Glutamatergic neuron (in vitro differentiated cells): ENCODE data around the gene ZNF544. TPM values are rescaled to one million over a fixed set of nuclear protein-coding genes. Genes with fewer than 3 reads are reported as not detected.
"Not testable (repeated sequence)": the region's sequence is repeated elsewhere in the genome, so short reads cannot be mapped to it uniquely, and the experiment has no call there.

Source experiments
- DNase-seq: peaks from one replicate; pipeline ENCODE4 v3.0.0; 2022
- H3K27ac Mint-ChIP-seq: one replicate; pipeline ENCODE4 v1.8.0; 2020; ENCODE audit warnings: mild to moderate bottlenecking, mixed read lengths, inconsistent platforms; ENCODE audit not compliant: unreplicated experiment
- H3K27me3 Mint-ChIP-seq: one replicate; pipeline ENCODE4 v1.8.0; 2020; ENCODE audit warnings: mild to moderate bottlenecking, moderate library complexity, mixed read lengths, inconsistent platforms; ENCODE audit not compliant: unreplicated experiment
- H3K36me3 Mint-ChIP-seq: one replicate; pipeline ENCODE4 v1.8.0; 2020; ENCODE audit warnings: mild to moderate bottlenecking, mixed read lengths, inconsistent platforms; ENCODE audit not compliant: unreplicated experiment
- H3K4me1 Mint-ChIP-seq: one replicate; pipeline ENCODE4 v1.8.0; 2020; ENCODE audit warnings: mild to moderate bottlenecking, low read depth, mixed read lengths, inconsistent platforms; ENCODE audit not compliant: unreplicated experiment
- H3K4me3 Mint-ChIP-seq: one replicate; pipeline ENCODE4 v1.8.0; 2020; ENCODE audit warnings: mild to moderate bottlenecking, mixed read lengths, inconsistent platforms; ENCODE audit not compliant: unreplicated experiment
- H3K9me3 Mint-ChIP-seq: one replicate; pipeline ENCODE4 v1.8.0; 2020; ENCODE audit warnings: mild to moderate bottlenecking, moderate library complexity, mixed read lengths, inconsistent platforms; ENCODE audit not compliant: unreplicated experiment
- total RNA-seq: library from RNA; stranded (reverse); fragmentation: NEBNext Ultra II Directional; extraction: Animal tissue kit (Norgen Biotek cat#: 25700); gene quantifications from one replicate; pipeline ENCODE4 v1.2.1, GENCODE V29; 2021; ENCODE audit not compliant: unreplicated experiment
- TF ChIP-seq, protein P1 (sequence below): fragments of 200-600 bp; sonication (generic); IDR thresholded peaks from one replicate; pipeline ENCODE4 v1.5.0; 2021; ENCODE audit not compliant: partially characterized antibody, unreplicated experiment

ZNF544 gene
- total RNA-seq, 1 donor from 2014 or later, result 46.1 TPM

DNA sequence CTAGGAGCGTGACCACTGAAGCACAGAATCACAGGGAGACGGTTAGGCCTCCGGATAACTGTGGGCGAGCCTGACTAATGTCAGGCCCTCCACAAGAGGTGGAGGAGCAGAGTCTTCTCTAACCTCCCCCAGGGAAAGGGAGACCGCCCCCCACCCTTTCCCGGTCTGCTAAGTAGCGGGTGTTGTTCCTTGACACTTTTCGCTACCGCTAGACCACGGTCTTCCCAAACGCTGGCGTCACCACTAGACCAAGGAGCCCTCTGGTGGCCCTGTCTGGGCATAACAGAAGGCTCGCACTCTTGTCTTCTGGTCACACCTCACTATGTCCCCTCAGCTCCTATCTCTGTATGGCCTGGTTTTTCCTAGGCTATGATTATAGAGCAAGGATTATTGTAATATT lies 82.0 kb downstream of the ZNF544 start:
- H3K9me3 Mint-ChIP-seq, H3K27ac Mint-ChIP-seq, H3K4me3 Mint-ChIP-seq, H3K27me3 Mint-ChIP-seq: not testable (repeated sequence)
- TF ChIP-seq, protein P1, sequence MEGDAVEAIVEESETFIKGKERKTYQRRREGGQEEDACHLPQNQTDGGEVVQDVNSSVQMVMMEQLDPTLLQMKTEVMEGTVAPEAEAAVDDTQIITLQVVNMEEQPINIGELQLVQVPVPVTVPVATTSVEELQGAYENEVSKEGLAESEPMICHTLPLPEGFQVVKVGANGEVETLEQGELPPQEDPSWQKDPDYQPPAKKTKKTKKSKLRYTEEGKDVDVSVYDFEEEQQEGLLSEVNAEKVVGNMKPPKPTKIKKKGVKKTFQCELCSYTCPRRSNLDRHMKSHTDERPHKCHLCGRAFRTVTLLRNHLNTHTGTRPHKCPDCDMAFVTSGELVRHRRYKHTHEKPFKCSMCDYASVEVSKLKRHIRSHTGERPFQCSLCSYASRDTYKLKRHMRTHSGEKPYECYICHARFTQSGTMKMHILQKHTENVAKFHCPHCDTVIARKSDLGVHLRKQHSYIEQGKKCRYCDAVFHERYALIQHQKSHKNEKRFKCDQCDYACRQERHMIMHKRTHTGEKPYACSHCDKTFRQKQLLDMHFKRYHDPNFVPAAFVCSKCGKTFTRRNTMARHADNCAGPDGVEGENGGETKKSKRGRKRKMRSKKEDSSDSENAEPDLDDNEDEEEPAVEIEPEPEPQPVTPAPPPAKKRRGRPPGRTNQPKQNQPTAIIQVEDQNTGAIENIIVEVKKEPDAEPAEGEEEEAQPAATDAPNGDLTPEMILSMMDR, result peak; percentile 61
- peak; percentile 81 for DNase-seq
- H3K4me1 Mint-ChIP-seq, result peaks cover 18% of the 10 kb centered on the region
- peaks cover 35% of the 10 kb centered on the region for H3K36me3 Mint-ChIP-seq

DNA sequence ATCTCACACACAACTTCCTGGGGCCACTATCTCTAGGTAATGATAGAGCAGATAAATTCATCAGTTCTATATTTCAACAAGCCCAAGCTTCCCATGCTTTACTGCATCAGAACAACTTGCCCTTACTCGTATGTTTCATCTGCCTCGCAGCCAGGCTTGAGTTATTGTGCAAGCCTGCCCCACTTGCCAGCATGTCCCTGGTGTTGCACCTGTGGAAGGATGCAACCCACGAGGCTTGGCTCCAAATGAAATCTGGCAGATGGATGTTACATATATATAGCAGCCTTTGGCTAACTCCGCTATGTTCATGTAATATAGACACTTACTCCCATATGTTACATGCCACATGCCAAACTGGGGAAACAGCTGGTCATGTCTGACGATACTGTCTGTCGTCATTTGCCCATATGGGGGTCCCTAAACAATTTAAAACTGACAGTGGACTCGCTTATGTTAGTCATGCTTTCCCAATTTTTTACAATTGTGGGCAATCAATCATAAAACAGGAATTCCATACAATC lies 82.7 kb downstream of the ZNF544 start:
- Mint-ChIP-seq H3K4me1 (peaks cover 11% of the 10 kb centered on the region), H3K36me3 (peaks cover 30% of the 10 kb centered on the region), H3K9me3 (peaks cover 8% of the 10 kb centered on the region), H3K27ac (peak overlapping the region; percentile 25), H3K4me3 (peak overlapping the region; percentile 10), H3K27me3 (peaks cover 3% of the 10 kb centered on the region)
- TF ChIP-seq, protein P1, result no peak
- no peak for DNase-seq

Other genes starting within 250 kb of the ZNF544 start
- 58.2 TPM for gene ZNF606, start 226.1 kb upstream of the ZNF544 start, total RNA-seq
- gene ZSCAN1, start 194.9 kb upstream of the ZNF544 start, total RNA-seq, result 7.7 TPM
- 16.6 TPM for gene ZNF135, start 169.6 kb upstream of the ZNF544 start, total RNA-seq
- 66.7 TPM for gene ZSCAN18, start 130.7 kb upstream of the ZNF544 start, total RNA-seq
- gene ZNF329, start 78.1 kb upstream of the ZNF544 start, total RNA-seq, result 14.1 TPM
- 42.7 TPM for gene ZNF274, start 45.9 kb upstream of the ZNF544 start, total RNA-seq
- gene ZNF8, start 50.0 kb downstream of the ZNF544 start, total RNA-seq, result 24.8 TPM
- 56.2 TPM for gene ERVK3-1, start 76.5 kb downstream of the ZNF544 start, total RNA-seq
- 4.9 TPM for gene ZSCAN22, start 98.1 kb downstream of the ZNF544 start, total RNA-seq
- gene A1BG, start 124.6 kb downstream of the ZNF544 start, total RNA-seq, result 27.3 TPM
- 3.5 TPM for gene ZNF497, start 133.8 kb downstream of the ZNF544 start, total RNA-seq
- 2.0 TPM for gene ZNF837, start 152.1 kb downstream of the ZNF544 start, total RNA-seq
- 571 TPM for gene RPS5, start 158.4 kb downstream of the ZNF544 start, total RNA-seq
- 0.44 TPM for gene RNF225, start 166.7 kb downstream of the ZNF544 start, total RNA-seq
- 5.8 TPM for gene ZNF584, start 179.7 kb downstream of the ZNF544 start, total RNA-seq
- gene ZNF132, start 211.2 kb downstream of the ZNF544 start, total RNA-seq, result 4.9 TPM
- gene ZNF324B, start 222.7 kb downstream of the ZNF544 start, total RNA-seq, result 9.9 TPM
- 15.8 TPM for gene ZNF324, start 238.2 kb downstream of the ZNF544 start, total RNA-seq
- gene ZNF446, start 247.4 kb downstream of the ZNF544 start, total RNA-seq, result 11.9 TPM